VCaP (cell line): ENCODE results near the gene NRXN3.

Experiments
- H3K27ac ChIP-seq: fragments of 450-650 bp; 2 replicates; pipeline ENCODE4 v1.5.1; 2017
- TF ChIP-seq, protein P1 (sequence below): fragments of 450-650 bp; conservative IDR thresholded peaks from 2 replicates; pipeline ENCODE4 v1.5.1; 2017; ENCODE audit warnings: mild to moderate bottlenecking, moderate library complexity

Gene NRXN3

DNA sequence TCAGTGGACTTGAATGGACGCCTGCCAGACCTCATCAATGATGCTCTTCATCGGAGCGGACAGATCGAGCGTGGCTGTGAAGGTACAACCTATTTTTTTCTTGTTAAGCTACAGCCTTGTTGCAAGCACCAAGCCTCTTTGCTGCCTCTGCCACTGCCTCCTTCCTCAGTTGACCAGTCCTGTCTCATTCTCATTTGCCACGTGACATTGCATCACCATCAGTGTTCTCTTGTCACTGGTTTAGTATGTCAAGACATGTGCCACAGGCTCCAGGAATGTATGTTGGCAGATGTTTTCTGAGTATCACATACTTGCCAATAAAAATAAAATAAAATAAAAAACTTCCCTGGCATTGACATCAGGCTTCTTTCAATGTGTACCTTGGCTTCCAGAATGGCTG is 798.1 kb downstream of the NRXN3 start:
- peak overlapping the region; percentile 11; the same call in 1 of the 2 replicates for H3K27ac ChIP-seq
- TF ChIP-seq, protein P1, sequence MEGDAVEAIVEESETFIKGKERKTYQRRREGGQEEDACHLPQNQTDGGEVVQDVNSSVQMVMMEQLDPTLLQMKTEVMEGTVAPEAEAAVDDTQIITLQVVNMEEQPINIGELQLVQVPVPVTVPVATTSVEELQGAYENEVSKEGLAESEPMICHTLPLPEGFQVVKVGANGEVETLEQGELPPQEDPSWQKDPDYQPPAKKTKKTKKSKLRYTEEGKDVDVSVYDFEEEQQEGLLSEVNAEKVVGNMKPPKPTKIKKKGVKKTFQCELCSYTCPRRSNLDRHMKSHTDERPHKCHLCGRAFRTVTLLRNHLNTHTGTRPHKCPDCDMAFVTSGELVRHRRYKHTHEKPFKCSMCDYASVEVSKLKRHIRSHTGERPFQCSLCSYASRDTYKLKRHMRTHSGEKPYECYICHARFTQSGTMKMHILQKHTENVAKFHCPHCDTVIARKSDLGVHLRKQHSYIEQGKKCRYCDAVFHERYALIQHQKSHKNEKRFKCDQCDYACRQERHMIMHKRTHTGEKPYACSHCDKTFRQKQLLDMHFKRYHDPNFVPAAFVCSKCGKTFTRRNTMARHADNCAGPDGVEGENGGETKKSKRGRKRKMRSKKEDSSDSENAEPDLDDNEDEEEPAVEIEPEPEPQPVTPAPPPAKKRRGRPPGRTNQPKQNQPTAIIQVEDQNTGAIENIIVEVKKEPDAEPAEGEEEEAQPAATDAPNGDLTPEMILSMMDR = no peak

DNA sequence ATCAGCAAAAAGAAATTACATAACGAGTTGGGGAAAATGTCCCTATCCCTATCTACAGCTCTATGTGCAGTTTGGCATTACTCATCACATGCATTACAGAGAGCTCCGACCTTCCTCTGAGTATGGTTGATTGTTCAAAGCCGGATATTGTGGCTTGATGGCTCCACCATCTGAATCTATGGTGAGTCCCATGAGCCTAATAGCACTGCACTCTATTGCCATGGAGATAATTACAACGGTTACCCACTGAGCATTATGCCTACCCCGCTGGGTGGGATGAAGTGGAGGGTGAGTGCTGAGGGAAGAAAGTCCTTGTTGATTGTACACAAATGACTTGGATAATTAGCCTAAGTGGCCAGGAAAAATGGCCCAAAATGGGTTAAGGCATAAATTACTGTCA is 800.5 kb downstream of the NRXN3 start:
- TF ChIP-seq, protein P1 = no peak
- H3K27ac ChIP-seq = no peak overlapping the region

DNA sequence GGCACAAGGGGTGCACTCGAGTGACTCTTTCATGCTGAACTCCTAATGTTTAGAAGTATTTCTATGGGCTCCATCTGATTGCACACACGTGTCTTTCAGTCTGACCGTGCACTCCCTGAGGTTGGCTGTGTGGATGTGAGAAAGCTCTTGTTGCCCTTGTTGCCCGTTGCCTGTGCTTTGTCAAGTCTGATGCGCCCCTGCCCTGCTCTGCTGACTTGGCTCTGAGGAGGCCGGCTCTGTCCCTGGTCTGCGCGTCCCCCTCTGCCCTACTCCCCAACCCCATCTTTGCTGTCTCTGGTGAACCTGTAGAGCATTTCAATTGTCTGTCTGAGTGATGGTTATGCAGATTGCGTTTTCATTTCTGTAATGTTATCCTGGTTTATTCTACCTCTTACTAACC is 802.3 kb downstream of the NRXN3 start:
- TF ChIP-seq, protein P1 = no peak
- no peak overlapping the region for H3K27ac ChIP-seq

DNA sequence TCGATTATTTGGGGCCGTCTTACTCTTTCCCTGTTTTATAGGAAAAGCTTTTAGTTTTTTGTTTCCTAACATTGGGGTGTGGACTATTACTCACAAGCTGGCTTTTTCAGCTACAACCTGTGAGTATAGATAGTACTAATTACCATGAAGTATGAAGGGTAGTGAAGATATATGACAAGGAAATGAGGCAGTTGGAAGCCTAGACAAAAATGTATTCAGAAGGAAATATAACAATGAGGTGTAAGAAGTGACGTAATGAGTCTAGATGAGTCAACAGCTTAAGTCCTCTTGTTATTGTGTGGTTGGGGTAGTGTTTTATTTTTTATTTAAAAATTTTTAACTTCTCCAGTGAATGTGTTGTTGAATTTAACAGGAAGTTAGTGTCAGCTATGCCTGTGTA is 804.5 kb downstream of the NRXN3 start:
- TF ChIP-seq, protein P1 = no peak
- H3K27ac ChIP-seq = no peak overlapping the region

DNA sequence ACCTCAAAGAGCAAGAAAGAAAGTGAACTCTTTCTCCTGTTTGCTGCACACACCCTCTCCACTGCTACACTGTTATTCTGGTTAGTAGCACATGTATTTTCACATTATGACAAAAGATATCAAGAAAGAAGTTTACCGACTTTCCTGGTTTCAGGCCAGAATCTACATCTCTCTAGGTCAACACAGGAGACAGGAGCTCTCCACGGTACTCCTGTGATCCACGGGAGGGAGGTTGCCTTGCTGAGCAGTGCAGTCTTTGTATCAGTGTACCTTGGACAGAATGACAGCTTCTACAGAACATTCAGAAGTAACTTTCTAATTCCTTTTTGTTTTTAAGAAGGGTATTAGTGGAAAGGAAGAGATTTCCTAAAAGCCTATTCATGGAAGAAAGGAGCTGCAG is 805.6 kb downstream of the NRXN3 start:
- H3K27ac ChIP-seq = no peak overlapping the region
- TF ChIP-seq, protein P1 = no peak

DNA sequence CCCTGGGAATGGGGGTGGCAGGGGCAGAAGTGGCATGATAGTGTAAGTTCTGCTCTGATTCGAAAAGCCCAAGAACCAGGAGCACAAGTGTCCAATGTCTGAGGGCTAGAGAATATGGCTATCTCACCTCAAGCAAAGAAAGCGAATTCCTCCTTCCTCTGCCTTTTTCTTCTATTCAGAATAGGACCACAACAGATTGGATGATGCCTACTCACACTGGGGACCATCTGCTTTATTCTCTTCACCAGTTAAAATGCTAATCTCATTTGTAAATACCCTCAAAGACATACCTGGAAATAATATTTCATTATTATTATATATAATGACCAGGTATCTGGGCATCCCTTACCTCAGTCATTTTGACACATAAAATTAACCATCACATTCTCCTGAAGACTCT is 808.7 kb downstream of the NRXN3 start:
- no peak overlapping the region for H3K27ac ChIP-seq
- TF ChIP-seq, protein P1 = no peak

DNA sequence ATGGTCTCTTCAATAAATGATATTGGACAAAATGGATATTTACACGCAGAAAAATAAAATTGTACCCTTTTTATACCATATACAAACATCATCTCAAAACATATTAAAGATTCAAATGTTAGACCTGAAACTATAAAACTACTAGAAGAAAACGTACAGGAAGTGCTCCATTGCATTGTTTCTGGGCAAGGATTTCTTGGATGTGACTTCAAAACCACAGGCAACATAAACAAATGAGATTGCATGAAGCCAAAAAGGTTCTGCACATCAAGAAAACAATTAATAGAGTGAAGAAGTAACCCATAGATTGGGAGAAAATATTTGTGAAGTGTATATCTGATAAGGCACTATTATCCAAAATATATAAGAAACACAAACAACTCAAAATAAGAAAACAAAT is 812.4 kb downstream of the NRXN3 start:
- no peak overlapping the region for H3K27ac ChIP-seq
- TF ChIP-seq, protein P1 = no peak

DNA sequence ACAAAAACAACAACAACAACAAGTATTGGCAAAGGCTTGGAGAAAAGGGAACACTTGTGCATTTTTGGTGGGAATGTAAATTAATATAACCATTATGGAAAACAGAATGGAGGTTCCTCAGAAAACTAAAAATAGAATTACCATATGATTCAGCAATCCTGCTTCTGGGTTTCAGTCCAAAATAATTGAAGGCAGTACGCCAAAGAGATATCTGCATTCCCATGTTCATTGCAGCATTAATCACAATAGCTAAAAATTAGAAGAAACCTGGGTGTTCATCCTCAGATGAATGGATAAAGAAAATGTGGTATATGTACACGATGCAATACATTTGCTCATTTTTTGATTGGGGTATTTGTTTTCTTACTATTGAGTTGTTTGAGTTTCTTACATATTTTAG is 813.0 kb downstream of the NRXN3 start:
- H3K27ac ChIP-seq = no peak overlapping the region
- TF ChIP-seq, protein P1 = no peak
